ENCODE results near the gene SPATA2.
A peak's percentile ranks its signal among the peaks of the same experiment; 100 is the strongest.

Gene SPATA2

GRCh38 chr20:49914310-49915117, 815 bp downstream of the SPATA2 start:
- peak overlapping the region; percentile 99 for H3K27ac ChIP-seq (ENCODE audit: low read depth, low read length)
- H3K9ac ChIP-seq (ENCODE audit: low read length in 5 of 5), result peak overlapping the region; percentile 28 to 97 (median 95)
- peaks cover 0 to 9% (median 3%) of the 10 kb centered on the region in 5 donors for H3K36me3 ChIP-seq (ENCODE audit: control insufficient read depth in 5 of 5, insufficient read depth in 5 of 5, low read length in 5 of 5)
- H3K4me1 ChIP-seq (ENCODE audit: control insufficient read depth in 5 of 5, insufficient read depth in 5 of 5, low read length in 5 of 5), result peaks cover 14 to 39% (median 29%) of the 10 kb centered on the region in 5 donors
- no peaks in the 10 kb centered on the region for H3K27me3 ChIP-seq (ENCODE audit: control insufficient read depth in 5 of 5, insufficient read depth in 4 of 5, low read length in 5 of 5)
- no peaks in the 10 kb centered on the region for H3K9me3 ChIP-seq (ENCODE audit: control insufficient read depth in 5 of 5, low read length in 5 of 5)
- H3K4me3 ChIP-seq (ENCODE audit: low read depth in 1 of 5, low read length in 5 of 5), result peak overlapping the region; percentile 79 to 100 (median 94)

GRCh38 chr20:49913399-49914047, 1.8 kb downstream of the SPATA2 start:
- H3K36me3 ChIP-seq (ENCODE audit: control insufficient read depth in 5 of 5, insufficient read depth in 5 of 5, low read length in 5 of 5), result peaks cover 0 to 14% (median 6%) of the 10 kb centered on the region in 5 donors
- H3K4me3 ChIP-seq (ENCODE audit: low read depth in 1 of 5, low read length in 5 of 5), result peak overlapping the region in 2 of 5 donors; percentile 94 to 100
- peaks cover 16 to 44% (median 32%) of the 10 kb centered on the region in 5 donors for H3K4me1 ChIP-seq (ENCODE audit: control insufficient read depth in 5 of 5, insufficient read depth in 5 of 5, low read length in 5 of 5)
- no peaks in the 10 kb centered on the region for H3K27me3 ChIP-seq (ENCODE audit: control insufficient read depth in 5 of 5, insufficient read depth in 4 of 5, low read length in 5 of 5)
- H3K9ac ChIP-seq (ENCODE audit: low read length in 5 of 5), result no peak overlapping the region
- H3K27ac ChIP-seq (ENCODE audit: low read depth, low read length), result no peak overlapping the region
- no peaks in the 10 kb centered on the region for H3K9me3 ChIP-seq (ENCODE audit: control insufficient read depth in 5 of 5, low read length in 5 of 5)

- Histone ChIP-seq H3K4me1 (ENCODE audit: control insufficient read depth in 5 of 5, insufficient read depth in 5 of 5, low read length in 5 of 5) (peaks cover 13 to 37% (median 27%) of the 10 kb centered on the region in 5 donors), H3K9ac (ENCODE audit: low read length in 5 of 5) (no peak overlapping the region), H3K4me3 (ENCODE audit: low read depth in 1 of 5, low read length in 5 of 5) (no peak overlapping the region), H3K9me3 (ENCODE audit: control insufficient read depth in 5 of 5, low read length in 5 of 5) (no peaks in the 10 kb centered on the region), H3K27ac (ENCODE audit: low read depth, low read length) (no peak overlapping the region), H3K27me3 (ENCODE audit: control insufficient read depth in 5 of 5, insufficient read depth in 4 of 5, low read length in 5 of 5) (no peaks in the 10 kb centered on the region), H3K36me3 (ENCODE audit: control insufficient read depth in 5 of 5, insufficient read depth in 5 of 5, low read length in 5 of 5) (peaks cover 0 to 45% (median 35%) of the 10 kb centered on the region in 5 donors)
These were observed 5.0 kb downstream of the SPATA2 start for GRCh38 chr20:49910340-49910706.

- Histone ChIP-seq H3K9ac (ENCODE audit: low read length in 5 of 5) (peak overlapping the region in 2 of 5 donors; percentile 39 to 56), H3K27me3 (ENCODE audit: control insufficient read depth in 5 of 5, insufficient read depth in 4 of 5, low read length in 5 of 5) (no peaks in the 10 kb centered on the region), H3K36me3 (ENCODE audit: control insufficient read depth in 5 of 5, insufficient read depth in 5 of 5, low read length in 5 of 5) (peaks cover 0 to 51% (median 41%) of the 10 kb centered on the region in 5 donors), H3K27ac (ENCODE audit: low read depth, low read length) (peak overlapping the region; percentile 52), H3K4me1 (ENCODE audit: control insufficient read depth in 5 of 5, insufficient read depth in 5 of 5, low read length in 5 of 5) (peaks cover 12 to 34% (median 24%) of the 10 kb centered on the region in 5 donors), H3K9me3 (ENCODE audit: control insufficient read depth in 5 of 5, low read length in 5 of 5) (no peaks in the 10 kb centered on the region), H3K4me3 (ENCODE audit: low read depth in 1 of 5, low read length in 5 of 5) (no peak overlapping the region)
These were observed 5.6 kb downstream of the SPATA2 start for GRCh38 chr20:49909499-49910339.

GRCh38 chr20:49908258-49908565, 7.1 kb downstream of the SPATA2 start:
- no peaks in the 10 kb centered on the region for H3K9me3 ChIP-seq (ENCODE audit: control insufficient read depth in 5 of 5, low read length in 5 of 5)
- no peak overlapping the region for H3K4me3 ChIP-seq (ENCODE audit: low read depth in 1 of 5, low read length in 5 of 5)
- H3K36me3 ChIP-seq (ENCODE audit: control insufficient read depth in 5 of 5, insufficient read depth in 5 of 5, low read length in 5 of 5), result peaks cover 0 to 63% (median 53%) of the 10 kb centered on the region in 5 donors
- no peaks in the 10 kb centered on the region for H3K27me3 ChIP-seq (ENCODE audit: control insufficient read depth in 5 of 5, insufficient read depth in 4 of 5, low read length in 5 of 5)
- no peak overlapping the region for H3K27ac ChIP-seq (ENCODE audit: low read depth, low read length)
- H3K9ac ChIP-seq (ENCODE audit: low read length in 5 of 5), result peak overlapping the region in 1 of 5 donors; percentile 10
- peaks cover 4 to 19% (median 9%) of the 10 kb centered on the region in 5 donors for H3K4me1 ChIP-seq (ENCODE audit: control insufficient read depth in 5 of 5, insufficient read depth in 5 of 5, low read length in 5 of 5)

GRCh38 chr20:49907405-49908257, 7.7 kb downstream of the SPATA2 start:
- H3K9me3 ChIP-seq (ENCODE audit: control insufficient read depth in 5 of 5, low read length in 5 of 5), result no peaks in the 10 kb centered on the region
- peaks cover 0 to 63% (median 53%) of the 10 kb centered on the region in 5 donors for H3K36me3 ChIP-seq (ENCODE audit: control insufficient read depth in 5 of 5, insufficient read depth in 5 of 5, low read length in 5 of 5)
- H3K27ac ChIP-seq (ENCODE audit: low read depth, low read length), result no peak overlapping the region
- H3K4me3 ChIP-seq (ENCODE audit: low read depth in 1 of 5, low read length in 5 of 5), result no peak overlapping the region
- H3K4me1 ChIP-seq (ENCODE audit: control insufficient read depth in 5 of 5, insufficient read depth in 5 of 5, low read length in 5 of 5), result peaks cover 4 to 18% (median 9%) of the 10 kb centered on the region in 5 donors
- H3K27me3 ChIP-seq (ENCODE audit: control insufficient read depth in 5 of 5, insufficient read depth in 4 of 5, low read length in 5 of 5), result no peaks in the 10 kb centered on the region
- no peak overlapping the region for H3K9ac ChIP-seq (ENCODE audit: low read length in 5 of 5)

- Histone ChIP-seq H3K4me3 (ENCODE audit: low read depth in 1 of 5, low read length in 5 of 5) (no peak overlapping the region), H3K9ac (ENCODE audit: low read length in 5 of 5) (no peak overlapping the region), H3K4me1 (ENCODE audit: control insufficient read depth in 5 of 5, insufficient read depth in 5 of 5, low read length in 5 of 5) (peaks cover 4 to 16% (median 9%) of the 10 kb centered on the region in 5 donors), H3K9me3 (ENCODE audit: control insufficient read depth in 5 of 5, low read length in 5 of 5) (no peaks in the 10 kb centered on the region), H3K27ac (ENCODE audit: low read depth, low read length) (no peak overlapping the region), H3K36me3 (ENCODE audit: control insufficient read depth in 5 of 5, insufficient read depth in 5 of 5, low read length in 5 of 5) (peaks cover 0 to 63% (median 53%) of the 10 kb centered on the region in 5 donors), H3K27me3 (ENCODE audit: control insufficient read depth in 5 of 5, insufficient read depth in 4 of 5, low read length in 5 of 5) (no peaks in the 10 kb centered on the region)
These were observed 8.6 kb downstream of the SPATA2 start for GRCh38 chr20:49906615-49907154.

- Histone ChIP-seq H3K4me3 (ENCODE audit: low read depth in 1 of 5, low read length in 5 of 5) (no peak overlapping the region), H3K4me1 (ENCODE audit: control insufficient read depth in 5 of 5, insufficient read depth in 5 of 5, low read length in 5 of 5) (peaks cover 4 to 16% (median 9%) of the 10 kb centered on the region in 5 donors), H3K9ac (ENCODE audit: low read length in 5 of 5) (no peak overlapping the region), H3K36me3 (ENCODE audit: control insufficient read depth in 5 of 5, insufficient read depth in 5 of 5, low read length in 5 of 5) (peaks cover 0 to 63% (median 53%) of the 10 kb centered on the region in 5 donors), H3K27ac (ENCODE audit: low read depth, low read length) (no peak overlapping the region), H3K27me3 (ENCODE audit: control insufficient read depth in 5 of 5, insufficient read depth in 4 of 5, low read length in 5 of 5) (no peaks in the 10 kb centered on the region), H3K9me3 (ENCODE audit: control insufficient read depth in 5 of 5, low read length in 5 of 5) (no peaks in the 10 kb centered on the region)
These were observed 9.2 kb downstream of the SPATA2 start for GRCh38 chr20:49906101-49906604.

All from subcutaneous abdominal adipose tissue (tissue), 5 donors.